Measurements from ENCODE around the gene C1QTNF1.

The C1QTNF1 gene

GRCh38 chr17:78998311-78999055 is 25.5 kb upstream of the C1QTNF1 start:
- no peak for DNase-seq (ENCODE audit: insufficient read length, low spot score)
- FAIRE-seq: no peak
- TF ChIP-seq SPI1 (IDR thresholded peaks at IDR 0.05; ENCODE audit: low read depth, low read length) (no peak), POU2F2 (IDR thresholded peaks at IDR 0.05; ENCODE audit: low read depth, low read length) (no peak), POLR2A (IDR thresholded peaks at IDR 0.05; ENCODE audit: low read depth, low read length) (no peak), PAX5 (IDR thresholded peaks at IDR 0.05; ENCODE audit: insufficient read depth, low read length, severe bottlenecking) (no peak), TAF1 (IDR thresholded peaks at IDR 0.05; ENCODE audit: low read depth, low read length) (no peak), POLR2AphosphoS5 (IDR thresholded peaks at IDR 0.05; ENCODE audit: low read depth, low read length) (no peak)

DNA sequence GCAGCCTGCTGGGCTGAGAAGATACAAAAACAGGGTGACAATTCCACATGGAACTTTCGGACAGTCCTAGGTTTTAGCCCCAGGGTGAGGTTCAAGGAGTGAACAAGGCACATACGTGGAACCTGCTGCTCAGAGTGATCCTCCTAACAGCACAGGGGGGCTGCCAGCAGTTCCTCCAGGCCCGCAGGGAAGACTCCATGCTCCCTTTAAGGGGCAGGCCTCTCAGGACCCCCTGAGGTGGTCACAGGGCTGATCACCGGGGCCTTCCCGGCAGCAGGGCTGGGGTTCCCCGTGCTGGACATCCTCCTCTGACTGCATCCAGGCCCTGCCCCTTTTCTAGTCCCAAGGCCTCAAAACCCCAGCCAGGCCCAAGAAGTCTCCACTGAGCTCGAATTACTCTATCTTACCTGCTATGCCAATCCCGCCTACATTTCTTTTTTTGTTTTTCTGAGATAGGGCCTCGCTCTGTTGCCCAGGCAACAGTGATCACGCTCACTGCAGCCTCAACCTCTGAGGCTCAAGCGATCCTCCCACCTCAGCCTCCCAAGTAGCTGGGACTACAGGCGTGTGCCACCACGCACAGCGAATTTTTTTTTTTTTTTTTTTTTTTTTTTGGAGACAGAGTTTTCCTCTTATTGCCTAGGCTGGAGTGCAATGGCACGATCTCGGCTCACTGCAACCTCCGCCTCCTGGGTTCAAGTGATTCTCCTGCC is 24.8 kb upstream of the C1QTNF1 start:
- TF ChIP-seq POLR2AphosphoS5 (IDR thresholded peaks at IDR 0.05; ENCODE audit: low read depth, low read length): no peak
- TF ChIP-seq TAF1 (IDR thresholded peaks at IDR 0.05; ENCODE audit: low read depth, low read length): no peak
- TF ChIP-seq POU2F2 (IDR thresholded peaks at IDR 0.05; ENCODE audit: low read depth, low read length): no peak
- no peak for TF ChIP-seq PAX5 (IDR thresholded peaks at IDR 0.05; ENCODE audit: insufficient read depth, low read length, severe bottlenecking)
- TF ChIP-seq POLR2A (IDR thresholded peaks at IDR 0.05; ENCODE audit: low read depth, low read length): no peak
- no peak for TF ChIP-seq SPI1 (IDR thresholded peaks at IDR 0.05; ENCODE audit: low read depth, low read length)
- DNase-seq (ENCODE audit: insufficient read length, low spot score): no peak
- no peak for FAIRE-seq

GRCh38 chr17:78999947-79000395 is 24.0 kb upstream of the C1QTNF1 start:
- TF ChIP-seq PAX5 (IDR thresholded peaks at IDR 0.05; ENCODE audit: insufficient read depth, low read length, severe bottlenecking) (no peak), POLR2AphosphoS5 (IDR thresholded peaks at IDR 0.05; ENCODE audit: low read depth, low read length) (no peak), POU2F2 (IDR thresholded peaks at IDR 0.05; ENCODE audit: low read depth, low read length) (no peak), TAF1 (IDR thresholded peaks at IDR 0.05; ENCODE audit: low read depth, low read length) (no peak)
- FAIRE-seq (no peak), DNase-seq (ENCODE audit: insufficient read length, low spot score) (no peak)

- no peak for TF ChIP-seq SPI1 (IDR thresholded peaks at IDR 0.05; ENCODE audit: low read depth, low read length)
- no peak for TF ChIP-seq POLR2AphosphoS5 (IDR thresholded peaks at IDR 0.05; ENCODE audit: low read depth, low read length)
- no peak for FAIRE-seq
- DNase-seq (ENCODE audit: insufficient read length, low spot score): no peak
Observed at GRCh38 chr17:79000396-79001189, 23.4 kb upstream of the C1QTNF1 start.

GRCh38 chr17:79001190-79002020 is 22.6 kb upstream of the C1QTNF1 start:
- DNase-seq (ENCODE audit: insufficient read length, low spot score) (no peak), FAIRE-seq (no peak)
- TF ChIP-seq POLR2AphosphoS5 (IDR thresholded peaks at IDR 0.05; ENCODE audit: low read depth, low read length) (no peak), POLR2A (IDR thresholded peaks at IDR 0.05; ENCODE audit: low read depth, low read length) (no peak), TAF1 (IDR thresholded peaks at IDR 0.05; ENCODE audit: low read depth, low read length) (no peak), SPI1 (IDR thresholded peaks at IDR 0.05; ENCODE audit: low read depth, low read length) (no peak), POU2F2 (IDR thresholded peaks at IDR 0.05; ENCODE audit: low read depth, low read length) (no peak)

DNA sequence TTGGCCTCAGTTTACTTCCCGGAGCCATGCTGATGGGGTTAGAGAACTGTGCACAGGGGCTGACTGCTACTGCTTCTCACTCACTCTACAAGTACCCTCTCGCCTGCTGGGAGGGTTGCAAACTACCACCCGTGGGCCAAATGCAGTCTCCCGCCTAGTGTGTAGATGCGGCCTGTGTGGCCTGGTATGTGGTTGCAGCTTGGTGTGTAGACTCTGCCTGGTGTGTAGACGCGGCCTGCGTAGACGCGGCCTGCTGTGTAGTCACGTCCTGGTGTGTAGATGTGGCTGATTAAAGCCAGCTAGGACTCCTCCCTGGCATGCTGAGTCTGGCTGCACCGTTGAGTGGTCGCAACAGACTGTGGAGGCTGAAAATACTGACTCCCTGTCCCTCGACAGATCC is 21.7 kb upstream of the C1QTNF1 start:
- TF ChIP-seq POU2F2 (IDR thresholded peaks at IDR 0.05; ENCODE audit: low read depth, low read length): no peak
- TF ChIP-seq TAF1 (IDR thresholded peaks at IDR 0.05; ENCODE audit: low read depth, low read length): no peak
- no peak for TF ChIP-seq POLR2AphosphoS5 (IDR thresholded peaks at IDR 0.05; ENCODE audit: low read depth, low read length)
- no peak for TF ChIP-seq PAX5 (IDR thresholded peaks at IDR 0.05; ENCODE audit: insufficient read depth, low read length, severe bottlenecking)
- no peak for TF ChIP-seq POLR2A (IDR thresholded peaks at IDR 0.05; ENCODE audit: low read depth, low read length)
- DNase-seq (ENCODE audit: insufficient read length, low spot score) (no peak), FAIRE-seq (no peak)

- FAIRE-seq (no peak), DNase-seq (ENCODE audit: insufficient read length, low spot score) (no peak)
- TF ChIP-seq SPI1 (IDR thresholded peaks at IDR 0.05; ENCODE audit: low read depth, low read length) (no peak), POLR2AphosphoS5 (IDR thresholded peaks at IDR 0.05; ENCODE audit: low read depth, low read length) (no peak)
Observed at GRCh38 chr17:79002796-79003593, 21.0 kb upstream of the C1QTNF1 start.

- no peak for FAIRE-seq
- no peak for DNase-seq (ENCODE audit: insufficient read length, low spot score)
- TF ChIP-seq POLR2AphosphoS5 (IDR thresholded peaks at IDR 0.05; ENCODE audit: low read depth, low read length) (no peak), TAF1 (IDR thresholded peaks at IDR 0.05; ENCODE audit: low read depth, low read length) (no peak), POU2F2 (IDR thresholded peaks at IDR 0.05; ENCODE audit: low read depth, low read length) (no peak), SPI1 (IDR thresholded peaks at IDR 0.05; ENCODE audit: low read depth, low read length) (no peak), PAX5 (IDR thresholded peaks at IDR 0.05; ENCODE audit: insufficient read depth, low read length, severe bottlenecking) (no peak), POLR2A (IDR thresholded peaks at IDR 0.05; ENCODE audit: low read depth, low read length) (no peak)
Observed at GRCh38 chr17:79003661-79004411, 20.1 kb upstream of the C1QTNF1 start.

Data from GM12891 (cell line).